HCT116 (cell line): ENCODE measurements around the gene TJAP1. TPM values are rescaled to one million over a fixed set of nuclear protein-coding genes. Genes with fewer than 3 reads are reported as not detected.

Experiments used
- ATAC-seq: fragments of 200-7000 bp; cut with Tn5 transposase; 2 replicates; pipeline ENCODE4 v1.9.1; 2020; ENCODE audit warnings: mild to moderate bottlenecking, moderate library complexity
- BruUV-seq: library from RNA; stranded (reverse); fragments of 400-500 nt; replicated peaks from 2 replicates; lab custom pipeline; 2021; lab: Mats Ljungman, UMichigan
- CTCF ChIA-PET: fragments of 300-600 bp; sonication (Branson Sonifier 250); formaldehyde crosslinking; loops from one replicate; lab custom pipeline; 2021; ENCODE audit warnings: antibody characterized with exemption; lab: Charles Lee
- POLR2A ChIA-PET: fragments of 300-600, 350-600 bp; sonication (Branson Sonifier 250); formaldehyde crosslinking; loops from one replicate; lab custom pipeline; 2021; ENCODE audit warnings: antibody characterized with exemption; lab: Charles Lee
- RAD21 ChIA-PET, 2 experiments: fragments of 300-600 bp; sonication (Branson Sonifier 250); formaldehyde crosslinking; loops; one replicate each; lab custom pipeline; 2023; ENCODE audit warnings: low total read pairs in 2 of 2; ENCODE audit not compliant: uncharacterized antibody in 2 of 2, unreplicated experiment in 2 of 2, low non-redundant PET in 1 of 2; lab: Charles Lee
- DNase-seq: peaks from one replicate; pipeline ENCODE4 v3.0.0-alpha.2; 2010; ENCODE audit warnings: low read depth, low spot score
- H2AFZ ChIP-seq: fragments of 200-600 bp; shearing (Covaris generic), sonication (generic); 2 replicates; pipeline ENCODE4 v1.6.1; 2017; ENCODE audit warnings: low read depth, mixed run types, mixed read lengths, antibody characterized with exemption, low read length; ENCODE audit not compliant: poor library complexity, severe bottlenecking
- H3K27ac ChIP-seq: 2 replicates; pipeline ENCODE4 v1.5.1; 2012; ENCODE audit warnings: low read depth, low read length
- H3K27me3 ChIP-seq: fragments of 200-600 bp; sonication (generic); 2 replicates; pipeline ENCODE4 v1.6.1; 2016; ENCODE audit warnings: mixed run types, low read length, mixed read lengths; ENCODE audit not compliant: insufficient read depth
- H3K36me3 ChIP-seq, 2 experiments: fragments of 200-500 bp in 1 of 2; fragments of 200-600 bp in 1 of 2; sonication (Bioruptor generic) in 1 of 2; sonication (generic) in 1 of 2; 2 replicates each; pipeline versions ENCODE4 v1.5.1 to v1.6.1; 2014 to 2016; ENCODE audit warnings: low read length in 2 of 2, inconsistent platforms in 1 of 2, mixed read lengths in 1 of 2, mixed run types in 1 of 2; ENCODE audit not compliant: insufficient read depth in 2 of 2, control insufficient read depth in 1 of 2
- H3K4me1 ChIP-seq, 2 experiments: fragments of 200-600 bp in 1 of 2; sonication (generic) in 1 of 2; 2 replicates each; pipeline versions ENCODE4 v1.5.1 to v1.6.1; 2012 to 2017; ENCODE audit warnings: low read length in 2 of 2, inconsistent platforms in 1 of 2, mild to moderate bottlenecking in 1 of 2, mixed read lengths in 1 of 2, mixed run types in 1 of 2, moderate library complexity in 1 of 2; ENCODE audit not compliant: insufficient read depth in 2 of 2, control insufficient read depth in 1 of 2
- H3K4me2 ChIP-seq: fragments of 200-600 bp; sonication (generic); 2 replicates; pipeline ENCODE4 v1.6.1; 2017; ENCODE audit warnings: mixed run types, low read length, mixed read lengths
- H3K4me3 ChIP-seq, 2 experiments: fragments of 200-600 bp in 1 of 2; sonication (generic) in 1 of 2; replicated peaks in 1 of 2; 2 replicates each; pipeline ENCODE4 v1.5.1; 2011 to 2016; ENCODE audit warnings: low read length in 2 of 2, control low read depth in 1 of 2, low read depth in 1 of 2, mild to moderate bottlenecking in 1 of 2, mixed read lengths in 1 of 2, mixed run types in 1 of 2
- H3K79me2 ChIP-seq: fragments of 200-600 bp; sonication (generic); 2 replicates; pipeline ENCODE4 v1.6.1; 2017; ENCODE audit warnings: mild to moderate bottlenecking, mixed run types, low read length, moderate library complexity, mixed read lengths; ENCODE audit not compliant: insufficient read depth
- H3K9ac ChIP-seq: fragments of 200-600 bp; sonication (generic); 2 replicates; pipeline ENCODE4 v1.6.1; 2016; ENCODE audit warnings: low read length, mixed read lengths
- H3K9me2 ChIP-seq: fragments of 200-600 bp; sonication (generic), shearing (Covaris generic); 2 replicates; pipeline ENCODE4 v1.6.1; 2017; ENCODE audit warnings: mixed run types, mild to moderate bottlenecking, moderate library complexity; ENCODE audit not compliant: insufficient read depth
- H3K9me3 ChIP-seq, 2 experiments: fragments of 200-500 bp in 1 of 2; fragments of 200-600 bp in 1 of 2; sonication (Bioruptor generic) in 1 of 2; sonication (generic) in 1 of 2; 2 replicates each; pipeline ENCODE4 v1.6.1; 2014 to 2017; ENCODE audit warnings: low read length in 2 of 2, mixed read lengths in 2 of 2, inconsistent platforms in 1 of 2, low read depth in 1 of 2, mild to moderate bottlenecking in 1 of 2, mixed run types in 1 of 2, moderate library complexity in 1 of 2; ENCODE audit not compliant: control insufficient read depth in 1 of 2, insufficient read depth in 1 of 2
- H4K20me1 ChIP-seq: fragments of 200-600 bp; sonication (generic), shearing (Covaris generic); 2 replicates; pipeline ENCODE4 v1.6.1; 2017; ENCODE audit warnings: mixed run types, mild to moderate bottlenecking, moderate library complexity; ENCODE audit not compliant: insufficient read depth
- CBX3 ChIP-seq: IDR thresholded peaks from 2 replicates; pipeline ENCODE4 v1.6.1; 2012; ENCODE audit warnings: low read depth
- CEBPB ChIP-seq: IDR thresholded peaks from 2 replicates; pipeline ENCODE4 v1.6.1; 2012; ENCODE audit warnings: low read depth
- ELF1 ChIP-seq: IDR thresholded peaks from 2 replicates; pipeline ENCODE4 v1.6.1; 2012; ENCODE audit warnings: low read depth, borderline replicate concordance
- EZH2phosphoT487 ChIP-seq: fragments of 200-600 bp; IDR thresholded peaks from 2 replicates; pipeline ENCODE4 v1.6.1; 2018; ENCODE audit warnings: antibody characterized with exemption, borderline replicate concordance
- FOSL1 ChIP-seq: IDR thresholded peaks from 2 replicates; pipeline ENCODE4 v1.6.1; 2012; ENCODE audit warnings: low read depth
- POLR2A ChIP-seq: IDR thresholded peaks from 2 replicates; pipeline ENCODE4 v1.7.0; 2011; ENCODE audit warnings: borderline replicate concordance; ENCODE audit not compliant: insufficient read depth, insufficient read length; ENCODE audit errors: extremely low read depth
- RAD21 ChIP-seq: IDR thresholded peaks from 2 replicates; pipeline ENCODE4 v1.6.1; 2012; ENCODE audit warnings: low read depth, mild to moderate bottlenecking
- SP1 ChIP-seq: IDR thresholded peaks from 2 replicates; pipeline ENCODE4 v1.6.1; 2012; ENCODE audit warnings: low read depth
- SRF ChIP-seq: IDR thresholded peaks from 2 replicates; pipeline ENCODE4 v1.6.1; 2012; ENCODE audit warnings: low read depth
- TCF7L2 ChIP-seq: IDR thresholded peaks from 2 replicates; pipeline ENCODE4 v1.7.0; 2011; ENCODE audit warnings: borderline replicate concordance, inconsistent platforms; ENCODE audit not compliant: insufficient read depth, insufficient read length; ENCODE audit errors: extremely low read depth
- YY1 ChIP-seq: IDR thresholded peaks from 2 replicates; pipeline ENCODE4 v1.6.1; 2011; ENCODE audit warnings: low read length, low read depth, moderate library complexity, mild to moderate bottlenecking; ENCODE audit not compliant: insufficient replicate concordance; ENCODE audit errors: extremely low read depth
- ZNF274 ChIP-seq: fragments of 200-500 bp; sonication (Bioruptor generic); IDR thresholded peaks from 2 replicates; pipeline ENCODE4 v1.6.1; 2014; ENCODE audit warnings: mild to moderate bottlenecking, low read depth, low read length, inconsistent platforms
- intact Hi-C: fragments of 100-400 bp; cut with micrococcal nuclease; formaldehyde crosslinking; loops from 2 replicates; pipeline ENCODE4 v1.10.0; 2022
- total RNA-seq: library from RNA; stranded (reverse); gene quantifications from one replicate; pipeline ENCODE4 v1.2.1, GENCODE V29; 2021; ENCODE audit not compliant: unreplicated experiment
- TF ChIP-seq, protein P1 (sequence below): IDR thresholded peaks from 2 replicates; pipeline ENCODE4 v1.6.1; 2012
- TF ChIP-seq, protein P2 (sequence below), 3 experiments: fragments of 200-600 bp in 1 of 3; sonication (generic) in 1 of 3; IDR thresholded peaks in 2 of 3; conservative IDR thresholded peaks in 1 of 3; 2 replicates each; pipeline ENCODE4 v1.5.1; 2012 to 2017; ENCODE audit warnings: low read depth in 2 of 3, low read length in 2 of 3, antibody characterized with exemption in 1 of 3, borderline replicate concordance in 1 of 3, control low read depth in 1 of 3, mild to moderate bottlenecking in 1 of 3, mixed read lengths in 1 of 3, mixed run types in 1 of 3, moderate library complexity in 1 of 3; ENCODE audit not compliant: insufficient read depth in 1 of 3

Gene TJAP1
- total RNA-seq, 1 experiment from 2014 or later: 45.2 TPM

- no peak for TF ChIP-seq SRF
- TF ChIP-seq RAD21: no peak
- no peak for TF ChIP-seq POLR2A
- TF ChIP-seq YY1: no peak
- TF ChIP-seq, all 23 proteins: peak for 0
These were observed 16.5 kb downstream of the TJAP1 start (continued) for GRCh38 chr6:43493833-43494232.

GRCh38 chr6:43494321-43494720 lies 17.0 kb downstream of the TJAP1 start:
- POLR2A ChIA-PET: interaction anchor here (1.3 kb wide), 1 partner anchor 14 kb away, joined by 5 read pairs; no protein-coding TSS in a partner anchor
- H2AFZ ChIP-seq: no peak overlapping the region
- TF ChIP-seq SP1: no peak
- TF ChIP-seq YY1: no peak
- TF ChIP-seq, protein P1, sequence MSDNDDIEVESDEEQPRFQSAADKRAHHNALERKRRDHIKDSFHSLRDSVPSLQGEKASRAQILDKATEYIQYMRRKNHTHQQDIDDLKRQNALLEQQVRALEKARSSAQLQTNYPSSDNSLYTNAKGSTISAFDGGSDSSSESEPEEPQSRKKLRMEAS: no peak
- TF ChIP-seq, protein P2, sequence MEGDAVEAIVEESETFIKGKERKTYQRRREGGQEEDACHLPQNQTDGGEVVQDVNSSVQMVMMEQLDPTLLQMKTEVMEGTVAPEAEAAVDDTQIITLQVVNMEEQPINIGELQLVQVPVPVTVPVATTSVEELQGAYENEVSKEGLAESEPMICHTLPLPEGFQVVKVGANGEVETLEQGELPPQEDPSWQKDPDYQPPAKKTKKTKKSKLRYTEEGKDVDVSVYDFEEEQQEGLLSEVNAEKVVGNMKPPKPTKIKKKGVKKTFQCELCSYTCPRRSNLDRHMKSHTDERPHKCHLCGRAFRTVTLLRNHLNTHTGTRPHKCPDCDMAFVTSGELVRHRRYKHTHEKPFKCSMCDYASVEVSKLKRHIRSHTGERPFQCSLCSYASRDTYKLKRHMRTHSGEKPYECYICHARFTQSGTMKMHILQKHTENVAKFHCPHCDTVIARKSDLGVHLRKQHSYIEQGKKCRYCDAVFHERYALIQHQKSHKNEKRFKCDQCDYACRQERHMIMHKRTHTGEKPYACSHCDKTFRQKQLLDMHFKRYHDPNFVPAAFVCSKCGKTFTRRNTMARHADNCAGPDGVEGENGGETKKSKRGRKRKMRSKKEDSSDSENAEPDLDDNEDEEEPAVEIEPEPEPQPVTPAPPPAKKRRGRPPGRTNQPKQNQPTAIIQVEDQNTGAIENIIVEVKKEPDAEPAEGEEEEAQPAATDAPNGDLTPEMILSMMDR (IDR thresholded peaks at IDR 0.05 in 2 of 3, conservative IDR thresholded peaks at IDR 0.05 in 1 of 3; ENCODE audit: borderline replicate concordance in 1 of 3, insufficient read depth in 1 of 3, low read depth in 2 of 3, low read length in 2 of 3): no peak
- TF ChIP-seq CEBPB: no peak
- TF ChIP-seq CBX3: no peak
- no peak for TF ChIP-seq EZH2phosphoT487
- no peak for TF ChIP-seq ELF1
- no peak for TF ChIP-seq ZNF274
- TF ChIP-seq TCF7L2: no peak
- no peak for TF ChIP-seq FOSL1
- H3K79me2 ChIP-seq: peaks cover 44% of the 10 kb centered on the region
- peak overlapping the region; percentile 76; the same call in 1 of the 2 replicates for H3K4me2 ChIP-seq
- no peak overlapping the region for H3K4me3 ChIP-seq
- RAD21 ChIA-PET: no interaction called here
- no TSS peak for BruUV-seq
- ATAC-seq (no peak), DNase-seq (no peak)
- peaks cover 4 to 22% of the 10 kb centered on the region in 2 experiments; a peak in 3 of 4 replicates for H3K36me3 ChIP-seq
- no peaks in the 10 kb centered on the region for H4K20me1 ChIP-seq
- H3K9ac ChIP-seq: no peak overlapping the region
- H3K27ac ChIP-seq: no peak overlapping the region
- peaks cover 27 to 50% of the 10 kb centered on the region in 2 experiments for H3K4me1 ChIP-seq
- H3K9me3 ChIP-seq: no peaks in the 10 kb centered on the region
- no peaks in the 10 kb centered on the region for H3K9me2 ChIP-seq
- H3K27me3 ChIP-seq: no peaks in the 10 kb centered on the region
- intact Hi-C loops: no loop called here
- CTCF ChIA-PET: interaction anchor here (0.6 to 3.1 kb wide), 4 partner anchors 12 to 232 kb away, joined by 3 to 24 read pairs (median 15); no protein-coding TSS in a partner anchor
